GM23338 (cell line): Measurements from ENCODE around the gene PEX19. TPM values are rescaled to one million over a fixed set of nuclear protein-coding genes. Genes with fewer than 3 reads are reported as not detected.

Source experiments
- ATAC-seq: fragments of 200-7000 bp; cut with Tn5 transposase; 3 replicates; pipeline ENCODE4 v1.9.1; 2020
- DNase-seq: peaks from one replicate; pipeline ENCODE4 v3.0.0-alpha.2; 2015; ENCODE audit warnings: low spot score
- H2AFZ ChIP-seq: fragments of 200-600 bp; sonication (generic); 2 replicates; pipeline ENCODE4 v1.8.0; 2016; ENCODE audit warnings: antibody characterized with exemption, mild to moderate bottlenecking, moderate library complexity
- H3F3A ChIP-seq: fragments of 200-600 bp; sonication (generic); replicated peaks from 2 replicates; pipeline ENCODE4 v1.8.0; 2017; ENCODE audit warnings: antibody characterized with exemption, mixed run types, low read depth
- H3K27ac ChIP-seq: fragments of 200-600 bp; sonication (generic); 2 replicates; pipeline ENCODE4 v1.6.1; 2016; ENCODE audit warnings: low read depth
- H3K27me3 ChIP-seq: fragments of 200-600 bp; sonication (generic); 2 replicates; pipeline ENCODE4 v1.8.0; 2016; ENCODE audit warnings: mild to moderate bottlenecking, mixed run types, moderate library complexity; ENCODE audit not compliant: insufficient read depth
- H3K36me3 ChIP-seq: fragments of 200-600 bp; sonication (generic); 2 replicates; pipeline ENCODE4 v1.8.0; 2016; ENCODE audit warnings: mild to moderate bottlenecking; ENCODE audit not compliant: insufficient read depth
- H3K4me1 ChIP-seq: fragments of 200-600 bp; sonication (generic); 2 replicates; pipeline ENCODE4 v1.8.0; 2016; ENCODE audit warnings: mild to moderate bottlenecking, moderate library complexity; ENCODE audit not compliant: insufficient read depth
- H3K4me2 ChIP-seq: fragments of 200-600 bp; sonication (generic); 2 replicates; pipeline ENCODE4 v1.7.1; 2017; ENCODE audit warnings: mixed run types
- H3K4me3 ChIP-seq: fragments of 200-600 bp; sonication (generic); 2 replicates; pipeline ENCODE4 v1.6.1; 2016; ENCODE audit warnings: mixed run types
- H3K79me2 ChIP-seq: fragments of 200-600 bp; sonication (generic); replicated peaks from 2 replicates; pipeline ENCODE4 v1.8.0; 2017; ENCODE audit warnings: mild to moderate bottlenecking; ENCODE audit not compliant: insufficient read depth
- H3K9me2 ChIP-seq: fragments of 200-600 bp; sonication (generic); 2 replicates; pipeline ENCODE4 v1.8.0; 2017; ENCODE audit not compliant: insufficient read depth
- H4K20me1 ChIP-seq: fragments of 200-600 bp; sonication (generic); replicated peaks from 2 replicates; pipeline ENCODE4 v1.8.0; 2017; ENCODE audit warnings: mild to moderate bottlenecking; ENCODE audit not compliant: insufficient read depth
- H3K27ac Mint-ChIP-seq: 2 replicates; pipeline ENCODE4 v1.8.0; 2020; ENCODE audit warnings: inconsistent platforms, mild to moderate bottlenecking, moderate library complexity, mixed read lengths
- H3K27me3 Mint-ChIP-seq: 3 replicates; pipeline ENCODE4 v1.8.0; 2022; ENCODE audit warnings: low read depth, mild to moderate bottlenecking, moderate library complexity, mixed read lengths, inconsistent platforms; ENCODE audit not compliant: insufficient read depth, poor library complexity
- H3K36me3 Mint-ChIP-seq: 3 replicates; pipeline ENCODE4 v1.8.0; 2021; ENCODE audit warnings: low read depth, mild to moderate bottlenecking, inconsistent platforms, moderate library complexity, mixed read lengths
- H3K4me1 Mint-ChIP-seq: 3 replicates; pipeline ENCODE4 v1.8.0; 2020; ENCODE audit warnings: mild to moderate bottlenecking, inconsistent platforms, mixed read lengths
- H3K4me3 Mint-ChIP-seq: 3 replicates; pipeline ENCODE4 v1.8.0; 2021; ENCODE audit warnings: moderate library complexity, mild to moderate bottlenecking, inconsistent platforms, mixed read lengths
- H3K9me3 Mint-ChIP-seq: 3 replicates; pipeline ENCODE4 v1.8.0; 2020; ENCODE audit warnings: moderate library complexity, mild to moderate bottlenecking, inconsistent platforms, mixed read lengths
- CREB1 ChIP-seq: fragments of 250-450 bp; sonication (Bioruptor Pico); IDR thresholded peaks from 2 replicates; pipeline ENCODE4 v1.5.0; 2020; ENCODE audit warnings: low read depth, mild to moderate bottlenecking, moderate library complexity
- EZH2 ChIP-seq: fragments of 200-600 bp; sonication (generic); IDR thresholded peaks from one replicate; pipeline ENCODE4 v1.8.0; 2017; ENCODE audit warnings: antibody characterized with exemption, mild to moderate bottlenecking, low read depth; ENCODE audit not compliant: unreplicated experiment
- EZH2phosphoT487 ChIP-seq: fragments of 200-600 bp; sonication (generic); IDR thresholded peaks from one replicate; pipeline ENCODE4 v1.8.1; 2018; ENCODE audit warnings: antibody characterized with exemption; ENCODE audit not compliant: unreplicated experiment
- STAT1 ChIP-seq: IDR thresholded peaks from one replicate; pipeline ENCODE4 v1.6.1; 2016; ENCODE audit warnings: antibody characterized with exemption; ENCODE audit not compliant: unreplicated experiment
- ZNF331 ChIP-seq: fragments of 250-450 bp; sonication (Bioruptor Pico); IDR thresholded peaks from 2 replicates; pipeline ENCODE4 v1.5.0; 2020; ENCODE audit warnings: low read depth, mild to moderate bottlenecking, moderate library complexity
- polyA plus RNA-seq: library from polyadenylated mRNA; unstranded; fragments of >200 nt; fragmentation: Nextera tagmentation; extraction: Ambion mirVana; gene quantifications from 2 replicates; pipeline ENCODE4 v1.2.1, GENCODE V29; 2016
- total RNA-seq: library from RNA; depleted of rRNA; stranded (reverse); fragments of >200 nt; shearing (Covaris generic); gene quantifications from 2 replicates; pipeline ENCODE4 v1.2.3, GENCODE V29; 2014
- TF ChIP-seq, protein P1 (sequence below): IDR thresholded peaks from one replicate; pipeline ENCODE4 v1.6.1; 2018; ENCODE audit warnings: antibody characterized with exemption; ENCODE audit not compliant: unreplicated experiment
- TF ChIP-seq, protein P2 (sequence below), 2 experiments: fragments of 200-600 bp in 1 of 2; sonication (generic) in 1 of 2; conservative IDR thresholded peaks; 2 replicates each; pipeline versions ENCODE4 v1.5.1 to v1.6.1; 2016 to 2017; ENCODE audit warnings: antibody characterized with exemption in 2 of 2, low read depth in 2 of 2, mild to moderate bottlenecking in 2 of 2, moderate library complexity in 1 of 2

Gene PEX19
- total and polyA plus RNA-seq, 2 experiments from 2014 or later = 21.8 to 56.7 TPM

DNA sequence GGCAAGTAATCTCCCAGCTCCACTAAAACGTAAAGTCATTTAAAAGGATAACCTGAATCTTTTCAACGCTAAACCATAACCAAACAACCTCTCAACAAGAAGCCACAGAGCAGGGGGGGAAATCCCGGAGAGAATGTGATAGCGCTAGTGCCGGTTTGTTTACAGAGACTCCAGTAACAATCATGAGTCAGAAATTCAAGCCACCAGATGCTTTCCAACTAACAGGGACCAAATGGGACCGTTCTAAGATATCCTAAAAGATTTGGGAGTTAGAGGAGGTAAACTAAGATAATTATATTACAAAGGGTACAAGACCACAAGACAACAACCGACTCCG lies 23.4 kb downstream of the PEX19 start (continued):
- TF ChIP-seq EZH2phosphoT487 = no peak
- TF ChIP-seq, protein P1, sequence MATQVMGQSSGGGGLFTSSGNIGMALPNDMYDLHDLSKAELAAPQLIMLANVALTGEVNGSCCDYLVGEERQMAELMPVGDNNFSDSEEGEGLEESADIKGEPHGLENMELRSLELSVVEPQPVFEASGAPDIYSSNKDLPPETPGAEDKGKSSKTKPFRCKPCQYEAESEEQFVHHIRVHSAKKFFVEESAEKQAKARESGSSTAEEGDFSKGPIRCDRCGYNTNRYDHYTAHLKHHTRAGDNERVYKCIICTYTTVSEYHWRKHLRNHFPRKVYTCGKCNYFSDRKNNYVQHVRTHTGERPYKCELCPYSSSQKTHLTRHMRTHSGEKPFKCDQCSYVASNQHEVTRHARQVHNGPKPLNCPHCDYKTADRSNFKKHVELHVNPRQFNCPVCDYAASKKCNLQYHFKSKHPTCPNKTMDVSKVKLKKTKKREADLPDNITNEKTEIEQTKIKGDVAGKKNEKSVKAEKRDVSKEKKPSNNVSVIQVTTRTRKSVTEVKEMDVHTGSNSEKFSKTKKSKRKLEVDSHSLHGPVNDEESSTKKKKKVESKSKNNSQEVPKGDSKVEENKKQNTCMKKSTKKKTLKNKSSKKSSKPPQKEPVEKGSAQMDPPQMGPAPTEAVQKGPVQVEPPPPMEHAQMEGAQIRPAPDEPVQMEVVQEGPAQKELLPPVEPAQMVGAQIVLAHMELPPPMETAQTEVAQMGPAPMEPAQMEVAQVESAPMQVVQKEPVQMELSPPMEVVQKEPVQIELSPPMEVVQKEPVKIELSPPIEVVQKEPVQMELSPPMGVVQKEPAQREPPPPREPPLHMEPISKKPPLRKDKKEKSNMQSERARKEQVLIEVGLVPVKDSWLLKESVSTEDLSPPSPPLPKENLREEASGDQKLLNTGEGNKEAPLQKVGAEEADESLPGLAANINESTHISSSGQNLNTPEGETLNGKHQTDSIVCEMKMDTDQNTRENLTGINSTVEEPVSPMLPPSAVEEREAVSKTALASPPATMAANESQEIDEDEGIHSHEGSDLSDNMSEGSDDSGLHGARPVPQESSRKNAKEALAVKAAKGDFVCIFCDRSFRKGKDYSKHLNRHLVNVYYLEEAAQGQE = no peak
- TF ChIP-seq STAT1 = no peak
- no peak for TF ChIP-seq ZNF331
- TF ChIP-seq EZH2 = no peak

DNA sequence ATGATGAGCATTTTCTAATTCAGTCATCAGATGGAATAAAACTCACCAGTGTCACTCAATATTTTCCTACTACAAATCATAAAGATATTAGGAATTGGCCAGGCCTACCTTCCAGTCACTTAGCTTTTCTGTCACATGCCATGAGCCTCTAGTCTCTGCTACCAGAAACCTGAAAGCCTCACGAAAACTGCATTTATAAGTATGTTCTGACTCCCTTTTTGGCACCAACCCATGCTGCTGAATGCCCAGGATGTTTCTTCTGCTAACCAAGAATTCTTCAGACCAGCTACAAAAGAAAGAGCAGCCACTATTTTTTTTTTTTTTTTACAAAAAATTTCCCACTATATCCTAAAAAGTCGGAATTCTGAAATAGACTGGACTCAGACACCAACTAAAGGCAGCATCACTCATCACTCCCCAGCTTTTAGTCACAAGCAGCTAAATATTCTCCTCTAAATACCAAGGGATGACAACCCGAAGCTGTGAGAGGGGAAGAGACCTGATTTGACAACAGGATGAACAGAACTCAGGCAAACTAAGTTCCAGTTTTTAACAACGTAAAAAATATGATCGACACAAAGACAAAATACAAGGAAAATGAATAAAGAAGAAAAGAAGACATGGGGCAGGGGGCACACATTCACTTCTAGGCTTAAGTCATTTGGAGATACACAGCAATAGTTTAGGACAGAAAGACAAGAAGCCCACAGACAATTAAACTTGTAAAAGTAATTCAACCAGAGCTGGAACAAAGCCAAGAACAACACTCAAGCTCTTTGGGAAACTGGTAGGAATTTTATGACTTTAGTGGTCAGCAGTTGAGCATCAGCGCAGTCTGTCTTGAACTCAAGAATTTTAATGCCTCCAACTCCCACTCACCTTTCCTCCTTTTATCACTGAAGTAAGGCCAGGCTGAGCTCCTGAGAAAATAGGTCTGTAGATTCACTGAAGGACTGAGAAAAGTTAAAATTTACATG lies 24.2 kb downstream of the PEX19 start:
- Histone ChIP-seq H3K9me2 (no peaks in the 10 kb centered on the region), H2AFZ (no peak overlapping the region), H3K4me3 (peak overlapping the region; percentile 56), H4K20me1 (no peaks in the 10 kb centered on the region), H3F3A (no peaks in the 10 kb centered on the region), H3K36me3 (no peaks in the 10 kb centered on the region), H3K27ac (peak overlapping the region; percentile 96), H3K4me2 (peak overlapping the region; percentile 73), H3K79me2 (peaks cover 59% of the 10 kb centered on the region), H3K27me3 (no peaks in the 10 kb centered on the region), H3K4me1 (peaks cover 20% of the 10 kb centered on the region)
- H3K36me3 Mint-ChIP-seq = peaks cover 6% of the 10 kb centered on the region; the same call in 2 of the 3 replicates
- peaks cover 6% of the 10 kb centered on the region for H3K27me3 Mint-ChIP-seq
- H3K4me1 Mint-ChIP-seq = peaks cover 22% of the 10 kb centered on the region
- DNase-seq = peak; percentile 27
- peak overlapping the region; percentile 99 for H3K4me3 Mint-ChIP-seq
- ATAC-seq = no peak
- peak overlapping the region; percentile 99 for H3K27ac Mint-ChIP-seq
- no peaks in the 10 kb centered on the region for H3K9me3 Mint-ChIP-seq
- TF ChIP-seq CREB1 (CRISPR knock-in tag) (no peak), EZH2phosphoT487 (no peak)
- TF ChIP-seq, protein P2, sequence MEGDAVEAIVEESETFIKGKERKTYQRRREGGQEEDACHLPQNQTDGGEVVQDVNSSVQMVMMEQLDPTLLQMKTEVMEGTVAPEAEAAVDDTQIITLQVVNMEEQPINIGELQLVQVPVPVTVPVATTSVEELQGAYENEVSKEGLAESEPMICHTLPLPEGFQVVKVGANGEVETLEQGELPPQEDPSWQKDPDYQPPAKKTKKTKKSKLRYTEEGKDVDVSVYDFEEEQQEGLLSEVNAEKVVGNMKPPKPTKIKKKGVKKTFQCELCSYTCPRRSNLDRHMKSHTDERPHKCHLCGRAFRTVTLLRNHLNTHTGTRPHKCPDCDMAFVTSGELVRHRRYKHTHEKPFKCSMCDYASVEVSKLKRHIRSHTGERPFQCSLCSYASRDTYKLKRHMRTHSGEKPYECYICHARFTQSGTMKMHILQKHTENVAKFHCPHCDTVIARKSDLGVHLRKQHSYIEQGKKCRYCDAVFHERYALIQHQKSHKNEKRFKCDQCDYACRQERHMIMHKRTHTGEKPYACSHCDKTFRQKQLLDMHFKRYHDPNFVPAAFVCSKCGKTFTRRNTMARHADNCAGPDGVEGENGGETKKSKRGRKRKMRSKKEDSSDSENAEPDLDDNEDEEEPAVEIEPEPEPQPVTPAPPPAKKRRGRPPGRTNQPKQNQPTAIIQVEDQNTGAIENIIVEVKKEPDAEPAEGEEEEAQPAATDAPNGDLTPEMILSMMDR (conservative IDR thresholded peaks at IDR 0.05; ENCODE audit: low read depth in 2 of 2) = no peak
- TF ChIP-seq, protein P1 = no peak
